Measurements from ENCODE around the gene KCTD15.

KCTD15 gene

DNA sequence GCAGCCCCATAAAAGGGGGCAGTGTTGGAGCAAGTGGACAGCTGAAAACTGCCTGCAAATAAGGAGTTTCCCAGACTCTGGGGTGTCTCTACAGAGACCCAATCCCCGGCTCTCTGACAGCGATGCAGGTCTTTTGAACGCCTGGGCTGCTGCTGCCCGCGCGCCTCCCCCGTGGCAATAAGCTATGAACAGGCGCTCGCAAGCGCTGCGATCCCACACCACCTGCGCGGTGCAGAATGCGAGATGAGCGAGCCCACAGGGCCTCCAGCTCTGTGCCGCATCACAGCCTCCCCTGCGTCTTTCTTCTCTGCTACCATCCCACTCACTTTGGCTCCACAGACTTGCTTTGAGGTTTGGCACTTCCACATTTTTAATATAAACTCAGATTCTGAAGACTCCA is 62.3 kb downstream of the KCTD15 start:
- DNase-seq (ENCODE audit: low spot score), result no peak

- DNase-seq (ENCODE audit: low spot score), result no peak
These were observed 63.8 kb downstream of the KCTD15 start for GRCh38 chr19:33860312-33861090.

- no peak for DNase-seq (ENCODE audit: low spot score)
These were observed 65.3 kb downstream of the KCTD15 start for GRCh38 chr19:33861950-33862349.

GRCh38 chr19:33862981-33863380 is 66.3 kb downstream of the KCTD15 start:
- DNase-seq (ENCODE audit: low spot score), result no peak

DNA sequence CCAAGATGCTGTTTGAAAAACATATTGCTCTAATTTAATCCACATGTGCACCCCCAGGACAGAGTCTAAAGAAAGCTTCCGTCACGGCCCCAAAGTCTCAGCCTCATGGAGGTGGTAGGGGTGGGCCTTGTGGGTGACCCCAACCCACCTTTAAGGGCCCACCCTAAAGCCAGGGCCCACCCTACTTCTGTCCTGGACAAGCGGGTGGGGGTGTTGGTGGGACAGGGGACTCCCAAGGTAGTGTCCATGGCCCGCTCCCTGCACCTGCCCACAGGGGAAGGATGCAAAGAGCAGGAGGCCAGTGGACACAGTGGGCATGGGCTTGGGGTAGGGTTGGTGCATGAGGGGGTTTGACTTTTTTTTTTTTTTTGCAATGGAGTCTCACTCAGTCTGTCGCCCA is 66.8 kb downstream of the KCTD15 start:
- DNase-seq (ENCODE audit: low spot score), result no peak

DNA sequence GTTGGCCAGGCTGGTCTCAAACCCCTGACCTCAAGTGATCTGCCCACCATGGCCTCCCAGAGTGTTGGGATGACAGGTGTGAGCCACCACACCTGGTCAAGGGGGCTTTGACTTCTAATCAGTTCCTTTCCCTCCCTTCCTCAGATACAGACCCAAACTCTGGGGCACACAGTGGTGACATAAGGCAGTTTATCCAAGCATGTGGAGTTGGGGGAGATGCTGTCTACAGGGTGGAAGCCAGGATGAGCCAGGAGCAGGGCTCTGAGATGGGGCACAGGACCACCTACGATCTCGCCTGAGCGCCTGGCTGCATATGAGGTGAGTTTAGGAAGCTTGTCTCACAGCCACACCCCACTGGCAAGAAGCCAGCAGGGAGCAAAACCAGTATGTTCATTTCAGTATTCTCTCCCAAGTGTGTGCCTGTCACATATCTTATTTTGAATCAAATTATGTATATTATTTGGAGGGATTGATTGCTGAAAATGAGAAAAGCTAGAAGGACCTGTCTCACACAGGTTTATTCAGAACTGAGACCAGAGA is 67.7 kb downstream of the KCTD15 start:
- DNase-seq (ENCODE audit: low spot score), result no peak

GRCh38 chr19:33865306-33865705 is 68.6 kb downstream of the KCTD15 start:
- no peak for DNase-seq (ENCODE audit: low spot score)

All from putamen (tissue), 1 donor.